Tibial nerve (tissue), 3 donors: Measurements from ENCODE around the gene KRTAP10-1.

Experiments used
- POLR2A ChIP-seq, 2 donors: fragments of 450-650 bp; IDR thresholded peaks; one replicate each; pipeline ENCODE4 v1.6.1; 2017; ENCODE audit warnings: antibody characterized with exemption in 2 of 2, mild to moderate bottlenecking in 2 of 2, moderate library complexity in 2 of 2
- TF ChIP-seq, protein P1 (sequence below), 5 experiments: fragments of 200-600 bp in 3 of 5; fragments of 450-650 bp in 2 of 5; sonication (generic) in 3 of 5; IDR thresholded peaks; one replicate each; pipeline ENCODE4 v1.5.1; 2016 to 2019; ENCODE audit warnings: antibody characterized with exemption in 5 of 5, mild to moderate bottlenecking in 3 of 5, moderate library complexity in 2 of 5

DNA sequence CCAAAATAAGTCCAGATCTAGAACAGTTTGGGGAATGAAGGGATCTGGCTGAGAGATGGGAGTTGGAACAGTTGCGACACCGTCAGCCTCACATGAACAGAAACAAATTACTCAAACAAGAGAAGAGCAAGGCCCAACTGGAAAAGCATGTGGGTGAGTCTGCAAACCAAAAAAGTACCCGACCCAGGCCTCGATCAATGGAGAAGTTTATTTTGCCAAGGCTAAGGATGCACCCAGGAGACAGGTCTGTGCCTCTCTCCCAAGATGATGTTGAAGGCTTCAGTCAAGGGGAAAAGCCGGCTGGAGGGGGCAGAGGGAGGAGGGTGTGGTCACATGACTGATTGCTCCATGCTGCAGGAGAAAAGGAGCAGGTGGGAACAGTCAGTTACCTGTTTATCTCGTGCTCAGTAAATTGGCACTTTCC, 42.3 kb downstream of the KRTAP10-1 start:
- TF ChIP-seq, protein P1, sequence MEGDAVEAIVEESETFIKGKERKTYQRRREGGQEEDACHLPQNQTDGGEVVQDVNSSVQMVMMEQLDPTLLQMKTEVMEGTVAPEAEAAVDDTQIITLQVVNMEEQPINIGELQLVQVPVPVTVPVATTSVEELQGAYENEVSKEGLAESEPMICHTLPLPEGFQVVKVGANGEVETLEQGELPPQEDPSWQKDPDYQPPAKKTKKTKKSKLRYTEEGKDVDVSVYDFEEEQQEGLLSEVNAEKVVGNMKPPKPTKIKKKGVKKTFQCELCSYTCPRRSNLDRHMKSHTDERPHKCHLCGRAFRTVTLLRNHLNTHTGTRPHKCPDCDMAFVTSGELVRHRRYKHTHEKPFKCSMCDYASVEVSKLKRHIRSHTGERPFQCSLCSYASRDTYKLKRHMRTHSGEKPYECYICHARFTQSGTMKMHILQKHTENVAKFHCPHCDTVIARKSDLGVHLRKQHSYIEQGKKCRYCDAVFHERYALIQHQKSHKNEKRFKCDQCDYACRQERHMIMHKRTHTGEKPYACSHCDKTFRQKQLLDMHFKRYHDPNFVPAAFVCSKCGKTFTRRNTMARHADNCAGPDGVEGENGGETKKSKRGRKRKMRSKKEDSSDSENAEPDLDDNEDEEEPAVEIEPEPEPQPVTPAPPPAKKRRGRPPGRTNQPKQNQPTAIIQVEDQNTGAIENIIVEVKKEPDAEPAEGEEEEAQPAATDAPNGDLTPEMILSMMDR (IDR thresholded peaks at IDR 0.05) = no peak
- no peak for TF ChIP-seq POLR2A (IDR thresholded peaks at IDR 0.05)
